NCI-H1105 (cell line): ENCODE data around the gene TGM6.

ENCODE experiments used
- DNase-seq: peaks from one replicate; lab custom pipeline; 2025; lab: John Stamatoyannopoulos, UW

TGM6 gene

GRCh38 chr20:2455771-2456497 is 75.2 kb downstream of the TGM6 start:
- DNase-seq: no peak

- DNase-seq: no peak
These were observed 78.3 kb downstream of the TGM6 start for GRCh38 chr20:2458919-2459499.

- no peak for DNase-seq
These were observed 79.5 kb downstream of the TGM6 start for GRCh38 chr20:2459981-2460751.

GRCh38 chr20:2460752-2461424 is 80.2 kb downstream of the TGM6 start:
- no peak for DNase-seq

- DNase-seq: no peak
These were observed 81.8 kb downstream of the TGM6 start for GRCh38 chr20:2462484-2462883.

GRCh38 chr20:2463616-2464365 is 83.1 kb downstream of the TGM6 start:
- no peak for DNase-seq

GRCh38 chr20:2465100-2465499 is 84.4 kb downstream of the TGM6 start:
- DNase-seq: no peak

GRCh38 chr20:2467412-2467811 is 86.7 kb downstream of the TGM6 start:
- DNase-seq: no peak

GRCh38 chr20:2468581-2469407 is 88.1 kb downstream of the TGM6 start:
- DNase-seq: no peak

- no peak for DNase-seq
These were observed 89.3 kb downstream of the TGM6 start for GRCh38 chr20:2469991-2470422.

GRCh38 chr20:2470423-2471193 is 89.9 kb downstream of the TGM6 start, which contains the start of gene SNRPB:
Gene SNRPB, minus strand, starts transcription at chr20:2470789. Its CDS starts 99 bp downstream, at chr20:2470690.
- DNase-seq: peak; percentile 98

GRCh38 chr20:2473516-2473915 is 92.8 kb downstream of the TGM6 start:
- DNase-seq: no peak

GRCh38 chr20:2475850-2476741 is 95.4 kb downstream of the TGM6 start:
- DNase-seq: no peak

GRCh38 chr20:2476742-2477615 is 96.3 kb downstream of the TGM6 start:
- no peak for DNase-seq

- no peak for DNase-seq
These were observed 99.7 kb downstream of the TGM6 start for GRCh38 chr20:2480381-2480780.
